ENCODE measurements around the gene TMC7. TPM values are rescaled to one million over a fixed set of nuclear protein-coding genes. Genes with fewer than 3 reads are reported as not detected.

The TMC7 gene
- total and polyA plus RNA-seq, 2 of the 13 experiments (the other 11 are each of a cell fraction or from before 2014, with no cell fraction given): 1.2 to 5.1 TPM

- TF ChIP-seq GRHL1 (CRISPR knock-in tag; conservative IDR thresholded peaks at IDR 0.05) (no peak), NCOA2 (CRISPR knock-in tag; IDR thresholded peaks at IDR 0.05) (peak; percentile 95), NR3C1 (CRISPR knock-in tag; IDR thresholded peaks at IDR 0.05) (no peak), CBFB (CRISPR knock-in tag; IDR thresholded peaks at IDR 0.05) (peak; percentile 45; the same call in 1 of the 2 replicates), IKZF5 (CRISPR knock-in tag; IDR thresholded peaks at IDR 0.05) (peak; percentile 95), SOX6 (IDR thresholded peaks at IDR 0.05) (no peak), SOX6 (CRISPR knock-in tag; IDR thresholded peaks at IDR 0.05) (peak; percentile 99), ATF2 (CRISPR knock-in tag; IDR thresholded peaks at IDR 0.05) (peak; percentile 86), SP1 (IDR thresholded peaks at IDR 0.05) (no peak), SP1 (CRISPR knock-in tag; IDR thresholded peaks at IDR 0.05) (peak; percentile 43), ZNF317 (CRISPR knock-in tag; IDR thresholded peaks at IDR 0.05) (peak; percentile 72; the same call in 1 of the 2 replicates), HIVEP1 (CRISPR knock-in tag; IDR thresholded peaks at IDR 0.05) (no peak), NAIF1 (CRISPR knock-in tag; IDR thresholded peaks at IDR 0.05; ENCODE audit: borderline replicate concordance) (no peak), MTA1 (CRISPR knock-in tag; IDR thresholded peaks at IDR 0.05; ENCODE audit: borderline replicate concordance) (peak; percentile 93; the same call in 1 of the 2 replicates), TEAD2 (CRISPR knock-in tag; IDR thresholded peaks at IDR 0.05) (no peak), ZNF776 (CRISPR knock-in tag; IDR thresholded peaks at IDR 0.05) (no peak), FOXA1 (IDR thresholded peaks at IDR 0.05) (no peak), FOXA1 (CRISPR knock-in tag; IDR thresholded peaks at IDR 0.05) (peak; percentile 77), ZNF451 (CRISPR knock-in tag; IDR thresholded peaks at IDR 0.05) (no peak; the same call in 1 of the 2 replicates), ZHX2 (IDR thresholded peaks at IDR 0.05; ENCODE audit: low read depth) (no peak; the same call in 1 of the 2 replicates), ZHX2 (CRISPR knock-in tag; IDR thresholded peaks at IDR 0.05; ENCODE audit: borderline replicate concordance) (0 out of 2 replicates have a peak, but pooled peaks have one; percentile 88)
Observed at GRCh38 chr16:19005561-19006445, 22.1 kb downstream of the TMC7 start (continued).
